ENCODE results near the gene USP12. TPM values are rescaled to one million over a fixed set of nuclear protein-coding genes. Genes with fewer than 3 reads are reported as not detected.

Gene USP12
- total and polyA plus RNA-seq, 2 experiments from 2014 or later, result 18.4 to 39.3 TPM

DNA sequence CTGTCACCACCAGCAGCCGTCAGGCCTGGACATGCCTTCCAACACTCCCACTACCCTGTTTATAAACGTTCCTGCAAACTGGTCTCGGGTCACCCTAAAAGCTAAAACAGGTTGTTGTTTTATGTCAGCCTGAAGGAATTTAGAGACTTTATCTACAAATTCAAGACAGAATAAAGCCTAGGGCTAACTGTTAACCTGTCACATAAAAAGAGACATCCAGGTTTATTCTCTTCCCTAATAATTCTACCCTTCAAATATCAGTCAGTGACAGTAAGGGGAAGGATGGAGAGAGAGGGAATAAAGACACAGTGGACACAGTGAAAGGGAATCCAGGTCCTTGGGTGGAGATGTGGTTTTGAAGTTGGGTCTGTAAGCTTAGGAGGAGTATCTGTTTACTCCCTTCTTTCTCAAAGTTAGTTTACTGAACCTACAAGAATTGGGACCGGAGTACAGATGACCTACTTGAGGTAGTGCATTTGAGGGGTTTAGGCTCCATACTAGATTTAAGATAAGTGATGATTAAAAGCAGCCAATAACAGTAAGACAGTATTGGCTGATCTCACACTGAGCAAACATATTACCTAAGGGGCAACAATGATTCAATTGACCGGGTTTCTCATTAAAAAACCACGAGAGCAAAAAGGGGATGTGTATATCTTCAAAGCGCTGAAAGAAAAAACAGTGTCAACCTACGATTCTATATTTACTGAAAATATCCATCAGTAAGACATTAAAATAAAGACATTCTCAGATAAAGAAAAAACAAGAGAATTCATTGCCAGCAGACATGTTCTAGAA, 142.7 kb downstream of the USP12 start:
- Histone ChIP-seq H3K27ac (ENCODE audit: low read depth) (no peak overlapping the region), H3K36me3 (ENCODE audit: insufficient read depth) (no peaks in the 10 kb centered on the region), H2AFZ (no peak overlapping the region), H3K4me1 (ENCODE audit: insufficient read depth) (no peaks in the 10 kb centered on the region), H4K20me1 (replicated peaks; ENCODE audit: insufficient read depth) (no peaks in the 10 kb centered on the region), H3K79me2 (replicated peaks; ENCODE audit: insufficient read depth) (no peaks in the 10 kb centered on the region), H3F3A (replicated peaks; ENCODE audit: low read depth) (no peaks in the 10 kb centered on the region), H3K4me2 (no peak overlapping the region), H3K4me3 (no peak overlapping the region), H3K9me2 (ENCODE audit: insufficient read depth) (no peaks in the 10 kb centered on the region), H3K27me3 (ENCODE audit: insufficient read depth) (no peaks in the 10 kb centered on the region)
- Mint-ChIP-seq H3K4me1 (peaks cover 2% of the 10 kb centered on the region), H3K27me3 (ENCODE audit: insufficient read depth, low read depth, poor library complexity) (peaks cover 7% of the 10 kb centered on the region), H3K4me3 (no peak overlapping the region), H3K9me3 (no peaks in the 10 kb centered on the region), H3K36me3 (ENCODE audit: low read depth) (no peaks in the 10 kb centered on the region), H3K27ac (no peak overlapping the region)
- ATAC-seq (no peak), DNase-seq (ENCODE audit: low spot score) (no peak)
- TF ChIP-seq, protein P1, sequence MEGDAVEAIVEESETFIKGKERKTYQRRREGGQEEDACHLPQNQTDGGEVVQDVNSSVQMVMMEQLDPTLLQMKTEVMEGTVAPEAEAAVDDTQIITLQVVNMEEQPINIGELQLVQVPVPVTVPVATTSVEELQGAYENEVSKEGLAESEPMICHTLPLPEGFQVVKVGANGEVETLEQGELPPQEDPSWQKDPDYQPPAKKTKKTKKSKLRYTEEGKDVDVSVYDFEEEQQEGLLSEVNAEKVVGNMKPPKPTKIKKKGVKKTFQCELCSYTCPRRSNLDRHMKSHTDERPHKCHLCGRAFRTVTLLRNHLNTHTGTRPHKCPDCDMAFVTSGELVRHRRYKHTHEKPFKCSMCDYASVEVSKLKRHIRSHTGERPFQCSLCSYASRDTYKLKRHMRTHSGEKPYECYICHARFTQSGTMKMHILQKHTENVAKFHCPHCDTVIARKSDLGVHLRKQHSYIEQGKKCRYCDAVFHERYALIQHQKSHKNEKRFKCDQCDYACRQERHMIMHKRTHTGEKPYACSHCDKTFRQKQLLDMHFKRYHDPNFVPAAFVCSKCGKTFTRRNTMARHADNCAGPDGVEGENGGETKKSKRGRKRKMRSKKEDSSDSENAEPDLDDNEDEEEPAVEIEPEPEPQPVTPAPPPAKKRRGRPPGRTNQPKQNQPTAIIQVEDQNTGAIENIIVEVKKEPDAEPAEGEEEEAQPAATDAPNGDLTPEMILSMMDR (conservative IDR thresholded peaks at IDR 0.05; ENCODE audit: low read depth in 2 of 2), result no peak
- TF ChIP-seq ZNF331 (CRISPR knock-in tag; IDR thresholded peaks at IDR 0.05; ENCODE audit: low read depth), result no peak
- no peak for TF ChIP-seq REST (IDR thresholded peaks at IDR 0.05; ENCODE audit: unreplicated experiment)
- TF ChIP-seq NANOG (IDR thresholded peaks at IDR 0.05; ENCODE audit: borderline replicate concordance), result no peak
- TF ChIP-seq POLR2AphosphoS5 (IDR thresholded peaks at IDR 0.05; ENCODE audit: low read depth), result no peak
- TF ChIP-seq ZNF114 (CRISPR knock-in tag; IDR thresholded peaks at IDR 0.05), result no peak
- no peak for TF ChIP-seq EZH2 (IDR thresholded peaks at IDR 0.05; ENCODE audit: low read depth, unreplicated experiment)
- TF ChIP-seq, protein P2, sequence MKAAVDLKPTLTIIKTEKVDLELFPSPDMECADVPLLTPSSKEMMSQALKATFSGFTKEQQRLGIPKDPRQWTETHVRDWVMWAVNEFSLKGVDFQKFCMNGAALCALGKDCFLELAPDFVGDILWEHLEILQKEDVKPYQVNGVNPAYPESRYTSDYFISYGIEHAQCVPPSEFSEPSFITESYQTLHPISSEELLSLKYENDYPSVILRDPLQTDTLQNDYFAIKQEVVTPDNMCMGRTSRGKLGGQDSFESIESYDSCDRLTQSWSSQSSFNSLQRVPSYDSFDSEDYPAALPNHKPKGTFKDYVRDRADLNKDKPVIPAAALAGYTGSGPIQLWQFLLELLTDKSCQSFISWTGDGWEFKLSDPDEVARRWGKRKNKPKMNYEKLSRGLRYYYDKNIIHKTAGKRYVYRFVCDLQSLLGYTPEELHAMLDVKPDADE (IDR thresholded peaks at IDR 0.05), result no peak
- no peak for TF ChIP-seq JUNB (IDR thresholded peaks at IDR 0.05; ENCODE audit: unreplicated experiment)
- no peak for TF ChIP-seq EZH2phosphoT487 (IDR thresholded peaks at IDR 0.05; ENCODE audit: unreplicated experiment)
- no peak for TF ChIP-seq CREB1 (CRISPR knock-in tag; IDR thresholded peaks at IDR 0.05; ENCODE audit: low read depth)
- TF ChIP-seq STAT1 (IDR thresholded peaks at IDR 0.05; ENCODE audit: unreplicated experiment), result no peak
- TF ChIP-seq ZNF462 (CRISPR knock-in tag; IDR thresholded peaks at IDR 0.05), result no peak

Measured in GM23338 (cell line).